GM12891 (cell line): ENCODE measurements around the gene ELK4.

Experiments
- POLR2A ChIP-seq: IDR thresholded peaks from 2 replicates; pipeline ENCODE4 v1.6.1; 2011; ENCODE audit warnings: low read depth, low read length, control low read depth
- POLR2AphosphoS5 ChIP-seq: IDR thresholded peaks from 2 replicates; pipeline ENCODE4 v1.6.1; 2011; ENCODE audit warnings: low read depth, low read length, control low read depth
- SPI1 ChIP-seq: IDR thresholded peaks from 2 replicates; pipeline ENCODE4 v1.6.1; 2011; ENCODE audit warnings: low read depth, low read length, control low read depth

GRCh38 chr1:205589618-205590456 is 42.0 kb downstream of the ELK4 start:
- TF ChIP-seq POLR2A (no peak), POLR2AphosphoS5 (no peak), SPI1 (no peak)
